Ectodermal cell (in vitro differentiated cells): ENCODE data around the gene SNX9.
"Not testable (repeated sequence)": the region's sequence is repeated elsewhere in the genome, so short reads cannot be mapped to it uniquely, and the experiment has no call there.

Experiments used
- H3K27ac ChIP-seq: 2 replicates; pipeline ENCODE4 v1.7.0; 2013; ENCODE audit warnings: mild to moderate bottlenecking, low read depth, low read length; ENCODE audit not compliant: insufficient read depth, poor library complexity, severe bottlenecking
- H3K27me3 ChIP-seq: 2 replicates; pipeline ENCODE4 v1.7.0; 2013; ENCODE audit warnings: mild to moderate bottlenecking, low read length; ENCODE audit not compliant: insufficient read depth, control insufficient read depth, poor library complexity, severe bottlenecking
- H3K36me3 ChIP-seq: one replicate; pipeline ENCODE4 v1.7.0; 2013; ENCODE audit warnings: low read length; ENCODE audit not compliant: control insufficient read depth, insufficient read depth
- H3K4me1 ChIP-seq: one replicate; pipeline ENCODE4 v1.7.0; 2013; ENCODE audit warnings: low read length; ENCODE audit not compliant: control insufficient read depth, insufficient read depth
- H3K4me3 ChIP-seq: 2 replicates; pipeline ENCODE4 v1.7.0; 2013; ENCODE audit warnings: low read depth, low read length, control low read depth; ENCODE audit not compliant: insufficient read depth
- H3K9me3 ChIP-seq: 2 replicates; pipeline ENCODE4 v1.7.0; 2013; ENCODE audit warnings: mild to moderate bottlenecking, low read length, moderate library complexity; ENCODE audit not compliant: control insufficient read depth
- WGBS, 2 experiments: methylation state at CpG; one replicate each; pipeline ENCODE4 v1.1.7; 2013; ENCODE audit warnings: missing lambda C conversion rate in 2 of 2; 5-methylcytosine and 5-hydroxymethylcytosine counted together

SNX9 gene

GRCh38 chr6:157937916-157938315 is 114.9 kb downstream of the SNX9 start:
- Histone ChIP-seq H3K4me1 (no peaks in the 10 kb centered on the region), H3K4me3 (no peak overlapping the region), H3K27ac (no peak overlapping the region), H3K27me3 (no peaks in the 10 kb centered on the region), H3K9me3 (no peaks in the 10 kb centered on the region), H3K36me3 (peaks cover 9% of the 10 kb centered on the region)
- 96 to 97% methylated on average over 6 of the region's 6 CpGs for WGBS, 2 experiments

DNA sequence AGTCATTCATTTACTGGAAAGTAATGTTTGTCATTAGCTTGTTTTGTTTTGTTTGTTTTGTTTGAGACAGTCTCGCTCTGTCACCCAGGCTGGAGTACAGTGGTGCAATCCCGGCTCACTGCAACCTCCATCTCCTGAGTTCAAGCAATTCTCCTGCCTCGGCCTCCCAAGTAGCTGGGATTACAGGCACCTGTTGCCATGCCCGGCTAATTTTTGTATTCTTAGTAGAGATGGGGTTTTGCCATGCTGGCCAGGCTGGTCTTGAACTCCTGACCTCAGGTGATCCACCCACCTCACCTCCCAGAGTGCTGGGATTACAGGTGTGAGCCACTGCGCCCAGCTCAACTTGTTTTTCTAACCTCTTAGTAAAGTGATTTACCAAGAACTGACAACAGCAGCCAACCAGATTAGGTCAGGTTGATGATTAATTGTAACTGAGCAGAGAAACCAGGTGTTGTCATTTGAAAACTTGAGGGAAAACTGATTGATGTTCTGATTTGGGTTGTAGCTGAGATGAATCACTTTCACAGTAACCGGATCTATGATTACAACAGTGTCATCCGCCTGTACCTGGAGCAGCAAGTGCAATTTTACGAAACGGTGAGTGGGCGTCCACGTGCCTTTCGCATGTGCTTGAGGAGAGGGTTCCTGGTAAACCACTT is 117.5 kb downstream of the SNX9 start:
- not testable (repeated sequence) for H3K36me3 ChIP-seq

DNA sequence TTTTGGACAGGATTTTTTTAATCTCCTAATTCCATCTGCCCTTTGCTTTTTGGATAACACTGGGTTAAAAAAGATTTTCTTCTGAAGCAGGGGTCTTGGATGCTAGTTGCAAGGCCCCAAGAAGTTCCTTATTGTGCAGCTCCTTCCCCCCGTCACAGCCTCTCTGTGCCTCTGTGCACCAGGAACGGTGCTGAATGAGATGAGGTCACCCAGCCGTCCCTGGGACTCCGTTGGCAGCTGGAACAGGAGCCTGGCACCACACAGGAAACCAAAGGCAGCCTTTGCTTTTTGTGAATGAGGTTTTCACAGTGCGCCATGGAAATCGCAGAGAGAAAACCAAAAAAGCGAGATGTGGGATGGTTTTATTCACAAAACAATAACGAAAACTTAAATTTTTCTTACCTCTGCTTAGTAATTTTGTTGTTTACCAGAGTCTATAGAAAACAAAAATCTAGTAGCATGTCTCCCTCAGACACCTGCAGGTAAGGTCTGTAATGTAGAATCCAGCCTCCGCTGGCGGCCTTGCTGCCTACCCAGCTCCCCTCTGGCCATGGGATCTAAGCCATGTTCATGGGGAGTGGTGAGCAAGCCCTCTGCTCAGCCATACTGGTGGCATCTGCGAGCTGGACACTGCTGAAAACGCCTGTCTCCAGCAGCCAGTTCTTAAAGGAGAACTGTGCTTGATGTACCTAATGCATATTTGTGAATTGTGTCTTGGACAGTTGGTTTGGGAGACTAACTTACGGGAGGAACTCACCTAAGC is 118.2 kb downstream of the SNX9 start:
- peaks cover 6% of the 10 kb centered on the region for H3K36me3 ChIP-seq
- no peak overlapping the region for H3K4me3 ChIP-seq
- no peaks in the 10 kb centered on the region for H3K4me1 ChIP-seq
- H3K27me3 ChIP-seq, result no peaks in the 10 kb centered on the region
- 95 to 97% methylated on average over 13 of the region's 13 CpGs for WGBS, 2 experiments
- no peak overlapping the region for H3K27ac ChIP-seq
- no peaks in the 10 kb centered on the region for H3K9me3 ChIP-seq

More for the DNA sequence above, 117.5 kb downstream of the SNX9 start:
- not testable (repeated sequence) for H3K9me3 ChIP-seq, H3K27me3 ChIP-seq, H3K27ac ChIP-seq, H3K4me1 ChIP-seq, H3K4me3 ChIP-seq
- WGBS, 2 experiments, result 96% methylated on average over 12 of the region's 12 CpGs

DNA sequence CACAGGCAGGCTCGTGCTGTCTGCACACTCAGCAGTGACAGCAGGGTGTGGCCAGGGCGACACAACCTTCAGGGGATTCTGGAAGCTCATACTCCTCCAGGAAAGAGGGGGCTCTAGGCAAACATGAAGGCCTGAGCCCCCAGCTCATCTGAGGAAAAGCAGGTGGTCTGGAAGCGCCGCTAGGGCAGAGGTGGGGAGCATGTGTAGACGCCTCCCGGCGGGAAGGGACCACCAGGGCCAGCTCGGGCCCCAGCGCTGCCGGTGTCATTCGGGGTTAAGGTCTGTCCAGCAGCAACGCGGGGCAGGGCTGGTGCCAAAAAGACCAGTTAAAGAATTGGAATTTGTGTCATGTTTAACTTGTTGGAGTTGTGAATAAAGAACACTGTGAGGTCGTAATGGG is 119.3 kb downstream of the SNX9 start:
- H3K4me3 ChIP-seq, result no peak overlapping the region
- H3K36me3 ChIP-seq, result peaks cover 6% of the 10 kb centered on the region
- H3K9me3 ChIP-seq, result no peaks in the 10 kb centered on the region
- H3K27me3 ChIP-seq, result no peaks in the 10 kb centered on the region
- H3K27ac ChIP-seq, result no peak overlapping the region
- WGBS, 2 experiments, result 95% methylated on average over 14 of the region's 14 CpGs
- no peaks in the 10 kb centered on the region for H3K4me1 ChIP-seq

GRCh38 chr6:157943249-157943963 is 120.4 kb downstream of the SNX9 start:
- no peak overlapping the region for H3K4me3 ChIP-seq
- H3K36me3 ChIP-seq, result peaks cover 6% of the 10 kb centered on the region
- no peaks in the 10 kb centered on the region for H3K27me3 ChIP-seq
- no peak overlapping the region for H3K27ac ChIP-seq
- 94 to 95% methylated on average over 16 of the region's 16 CpGs for WGBS, 2 experiments
- H3K4me1 ChIP-seq, result no peaks in the 10 kb centered on the region
- no peaks in the 10 kb centered on the region for H3K9me3 ChIP-seq

- 97% methylated on average over 14 to 15 of the region's 15 CpGs for WGBS, 2 experiments
These were observed 120.9 kb downstream of the SNX9 start for GRCh38 chr6:157943964-157944283.

DNA sequence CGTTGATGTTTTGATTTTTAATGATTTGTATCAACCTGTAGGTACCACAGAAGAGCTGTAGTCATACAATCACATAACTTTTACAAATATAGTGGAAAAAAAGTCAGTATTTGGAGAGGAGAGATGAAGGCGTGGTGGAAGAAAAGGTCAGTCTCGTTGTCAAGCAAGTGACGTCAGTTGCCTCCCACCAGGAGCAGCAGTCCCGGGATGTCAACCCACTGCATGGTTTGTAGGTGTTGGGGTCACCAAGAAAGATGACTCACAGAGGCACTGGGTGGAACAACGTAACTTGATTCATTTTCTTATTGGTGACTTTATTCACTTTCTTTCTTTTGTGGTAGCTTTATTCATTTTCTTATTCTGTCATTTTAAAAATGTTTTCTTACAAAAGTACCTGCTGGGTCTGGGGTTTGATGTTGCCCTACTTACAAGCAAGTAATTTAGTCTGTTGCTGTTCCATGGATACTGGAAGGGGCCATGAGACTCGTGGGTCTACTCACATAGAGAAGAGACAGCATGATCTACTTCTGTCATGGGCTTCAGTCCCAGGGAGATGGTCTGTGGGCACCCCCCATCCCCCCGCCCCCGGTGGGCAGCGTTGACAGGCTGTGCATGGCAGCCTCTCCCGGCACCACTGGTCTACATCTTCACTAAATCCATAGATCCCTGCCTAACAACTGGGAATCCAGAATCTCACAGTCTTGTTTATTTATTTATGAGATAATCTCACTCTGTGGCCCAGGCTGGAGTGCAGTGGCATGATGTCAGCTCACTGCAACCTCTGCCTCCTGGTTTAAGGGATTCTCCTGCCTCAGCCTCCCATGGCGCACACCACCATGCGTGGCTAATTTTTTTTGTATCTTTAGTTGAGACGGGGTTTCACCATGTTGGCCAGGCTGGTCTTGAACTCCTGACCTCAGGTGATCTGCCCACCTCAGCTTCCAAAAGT is 122.2 kb downstream of the SNX9 start:
- H3K9me3 ChIP-seq, result no peaks in the 10 kb centered on the region
- no peak overlapping the region for H3K27ac ChIP-seq
- peaks cover 6% of the 10 kb centered on the region for H3K36me3 ChIP-seq
- H3K27me3 ChIP-seq, result no peaks in the 10 kb centered on the region
- H3K4me3 ChIP-seq, result no peak overlapping the region
- 94 to 95% methylated on average over 14 of the region's 14 CpGs for WGBS, 2 experiments
- H3K4me1 ChIP-seq, result no peaks in the 10 kb centered on the region

More at GRCh38 chr6:157943964-157944283, 120.9 kb downstream of the SNX9 start:
- Histone ChIP-seq H3K27ac (no peak overlapping the region), H3K4me3 (no peak overlapping the region), H3K36me3 (peaks cover 6% of the 10 kb centered on the region), H3K27me3 (no peaks in the 10 kb centered on the region), H3K9me3 (no peaks in the 10 kb centered on the region), H3K4me1 (no peaks in the 10 kb centered on the region)

DNA sequence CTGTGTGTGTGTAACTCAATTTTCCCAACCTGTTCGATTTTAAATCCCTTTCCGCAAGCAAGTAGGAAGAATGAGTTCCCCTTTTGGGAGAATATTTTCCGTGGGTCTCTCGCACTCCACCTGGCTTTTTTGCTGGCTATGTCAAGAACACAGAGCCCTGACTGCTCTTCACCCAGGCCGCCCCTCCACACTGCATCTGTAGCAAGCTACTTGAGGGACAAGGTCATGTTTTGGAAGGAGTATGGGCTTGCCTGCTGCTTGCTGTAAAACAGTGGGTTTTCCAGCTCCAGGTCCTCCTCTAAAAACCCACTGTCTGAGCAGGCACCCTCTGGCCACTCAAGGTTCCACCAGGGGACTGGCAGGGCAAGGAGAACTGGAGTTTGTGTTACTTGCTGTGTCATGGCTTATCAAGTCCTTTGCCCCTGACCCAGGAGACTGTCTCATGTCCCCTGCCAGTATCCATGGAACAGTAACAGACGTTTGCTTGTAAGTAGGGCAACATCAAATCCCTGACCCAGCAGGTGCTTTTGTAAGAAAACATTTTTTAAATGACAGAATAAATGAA is 123.1 kb downstream of the SNX9 start:
- Histone ChIP-seq H3K27me3 (no peaks in the 10 kb centered on the region), H3K4me3 (no peak overlapping the region), H3K9me3 (no peaks in the 10 kb centered on the region), H3K4me1 (no peaks in the 10 kb centered on the region), H3K36me3 (peaks cover 6% of the 10 kb centered on the region), H3K27ac (no peak overlapping the region)
- WGBS, 2 experiments, result 95 to 97% methylated on average over 6 of the region's 6 CpGs

DNA sequence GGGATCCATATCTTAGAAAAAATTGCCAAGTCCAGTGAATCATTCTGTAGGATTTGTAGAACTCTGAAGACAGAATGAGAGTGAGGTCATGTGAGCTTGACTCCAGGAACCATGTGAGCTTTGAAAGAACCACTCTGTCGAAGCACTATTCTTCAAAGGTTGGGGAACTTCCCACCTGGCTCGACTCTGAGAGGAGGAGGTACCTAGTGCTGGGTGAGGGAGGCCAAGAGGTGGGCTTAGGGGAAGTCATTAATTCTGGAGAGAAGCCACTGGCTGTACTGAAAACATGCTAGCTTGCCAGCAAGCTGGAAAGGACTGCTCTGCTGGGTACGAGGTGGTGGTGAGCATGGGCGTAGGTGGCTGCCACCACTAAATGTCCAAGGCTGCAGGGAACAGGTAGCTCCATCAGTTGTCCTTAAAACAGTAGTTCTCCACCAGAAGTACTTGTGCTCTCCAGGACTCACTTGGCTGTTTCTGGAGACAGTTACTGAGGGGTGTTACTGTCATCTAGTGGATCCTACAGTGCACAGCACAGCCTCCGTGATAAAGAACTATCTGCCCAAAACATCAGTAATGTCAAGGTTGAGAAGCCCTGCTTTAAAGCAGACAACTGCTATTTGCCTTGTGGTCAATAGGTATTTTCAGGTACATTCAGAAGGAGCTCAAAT is 124.0 kb downstream of the SNX9 start:
- no peaks in the 10 kb centered on the region for H3K9me3 ChIP-seq
- no peak overlapping the region for H3K27ac ChIP-seq
- WGBS, 2 experiments, result 91% methylated on average over 5 of the region's 5 CpGs
- H3K4me1 ChIP-seq, result no peaks in the 10 kb centered on the region
- peaks cover 4% of the 10 kb centered on the region for H3K36me3 ChIP-seq
- no peaks in the 10 kb centered on the region for H3K27me3 ChIP-seq
- no peak overlapping the region for H3K4me3 ChIP-seq
